ENCODE measurements around the gene EFCAB13. TPM values are rescaled to one million over a fixed set of nuclear protein-coding genes. Genes with fewer than 3 reads are reported as not detected.
A peak's percentile ranks its signal among the peaks of the same experiment; 100 is the strongest.
"Not testable (repeated sequence)": the region's sequence is repeated elsewhere in the genome, so short reads cannot be mapped to it uniquely, and the experiment has no call there.

Gene EFCAB13
- total RNA-seq, 6 experiments from 2014 or later, result 0.68 to 7.2 (median 3.2) TPM

GRCh38 chr17:47373002-47373401 lies 49.2 kb downstream of the EFCAB13 start:
- no peaks in the 10 kb centered on the region for H3K4me1 ChIP-seq
- intact Hi-C loops (cut with DNase I), result no loop called here
- no peak overlapping the region for H3K27ac ChIP-seq
- DNase-seq (no peak), ATAC-seq (no peak)
- TF ChIP-seq CTCF (IDR thresholded peaks at IDR 0.05) (no peak), POLR2A (IDR thresholded peaks at IDR 0.05) (no peak)
- no peaks in the 10 kb centered on the region for H3K9me3 ChIP-seq
- H3K36me3 ChIP-seq, result no peaks in the 10 kb centered on the region
- no peak overlapping the region for H3K4me3 ChIP-seq
- no peaks in the 10 kb centered on the region for H3K27me3 ChIP-seq
- 100% methylated on average over 1 of the region's 1 CpG for WGBS (ENCODE audit: insufficient coverage, low coverage, low lambda C conversion rate, missing lambda C conversion rate)

DNA sequence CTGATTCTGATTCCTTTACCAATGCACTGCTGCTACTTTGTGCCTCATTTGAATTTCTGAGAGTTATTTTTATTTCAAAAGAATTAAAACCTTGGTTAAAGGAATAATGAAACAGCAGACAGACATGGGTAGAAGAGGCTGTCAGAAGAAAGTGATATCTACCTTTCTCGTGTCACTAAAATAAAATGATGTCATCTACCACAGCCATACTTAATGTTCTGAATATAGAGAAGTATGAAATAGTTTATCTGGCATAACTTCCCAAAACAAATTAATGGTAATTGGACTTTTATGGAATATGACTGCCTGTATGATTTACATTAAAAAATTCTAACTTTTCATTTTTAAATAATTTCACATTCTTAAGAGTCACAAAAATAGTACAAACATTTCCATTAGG lies 52.5 kb downstream of the EFCAB13 start:
- Histone ChIP-seq H3K27me3 (no peaks in the 10 kb centered on the region), H3K27ac (no peak overlapping the region), H3K36me3 (no peaks in the 10 kb centered on the region), H3K4me3 (no peak overlapping the region), H3K4me1 (no peaks in the 10 kb centered on the region), H3K9me3 (no peaks in the 10 kb centered on the region)
- TF ChIP-seq CTCF (IDR thresholded peaks at IDR 0.05) (no peak), POLR2A (IDR thresholded peaks at IDR 0.05) (no peak)
- intact Hi-C loops (cut with DNase I), result no loop called here
- DNase-seq (no peak), ATAC-seq (no peak)
- WGBS (ENCODE audit: insufficient coverage, low coverage, low lambda C conversion rate, missing lambda C conversion rate), result 92% methylated on average over 1 of the region's 1 CpG

DNA sequence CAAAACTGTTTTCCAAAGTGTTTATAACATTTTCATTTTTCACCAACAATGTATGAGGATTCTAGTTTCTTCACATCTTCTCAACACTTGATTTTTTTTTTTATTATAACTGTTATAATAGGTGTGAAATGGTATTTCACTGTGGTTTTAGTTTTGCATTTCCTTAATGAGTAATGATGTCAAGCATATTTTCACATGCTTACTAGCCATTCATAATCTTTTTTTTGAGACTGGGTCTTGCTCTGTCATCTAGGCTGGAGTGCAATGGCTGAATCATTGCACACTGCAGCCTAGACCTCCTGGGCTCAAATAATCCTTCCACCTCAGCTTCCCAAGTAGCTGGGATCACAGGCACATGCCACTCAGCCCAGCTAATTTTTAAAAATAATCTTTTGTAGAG lies 65.1 kb downstream of the EFCAB13 start:
- Histone ChIP-seq H3K27me3 (no peaks in the 10 kb centered on the region), H3K36me3 (no peaks in the 10 kb centered on the region), H3K9me3 (no peaks in the 10 kb centered on the region), H3K4me3 (no peak overlapping the region), H3K27ac (no peak overlapping the region), H3K4me1 (no peaks in the 10 kb centered on the region)
- DNase-seq, result no peak
- intact Hi-C loops (cut with DNase I), result no loop called here
- TF ChIP-seq CTCF (IDR thresholded peaks at IDR 0.05) (no peak), POLR2A (IDR thresholded peaks at IDR 0.05) (no peak)
- ATAC-seq, result no peak

DNA sequence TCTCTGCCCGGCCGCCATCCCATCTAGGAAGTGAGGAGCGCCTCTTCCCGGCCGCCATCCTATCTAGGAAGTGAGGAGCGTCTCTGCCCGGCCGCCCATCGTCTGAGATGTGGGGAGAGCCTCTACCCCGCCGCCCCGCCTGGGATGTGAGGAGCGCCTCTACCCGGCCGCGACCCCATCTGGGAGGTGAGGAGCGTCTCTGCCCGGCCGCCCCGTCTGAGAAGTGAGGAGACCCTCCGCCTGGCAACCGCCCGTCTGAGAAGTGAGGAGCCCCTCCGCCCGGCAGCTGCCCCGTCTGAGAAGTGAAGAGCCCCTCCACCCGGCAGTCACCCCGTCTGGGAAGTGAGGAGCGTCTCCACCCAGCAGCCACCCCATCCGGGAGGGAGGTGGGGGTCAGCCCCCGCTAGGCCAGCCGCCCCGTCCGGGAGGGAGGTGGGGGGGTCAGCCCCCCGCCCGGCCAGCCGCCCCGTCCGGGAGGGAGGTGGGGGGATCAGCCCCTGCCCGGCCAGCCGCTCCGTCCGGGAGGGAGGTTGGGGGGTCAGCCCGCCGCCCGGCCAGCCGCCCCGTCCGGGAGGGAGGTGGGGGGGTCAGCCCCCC lies 73.9 kb downstream of the EFCAB13 start:
- intact Hi-C loops (cut with DNase I); H3K9me3 ChIP-seq; H3K27me3 ChIP-seq; H3K27ac ChIP-seq; H3K4me1 ChIP-seq; H3K4me3 ChIP-seq; DNase-seq; H3K36me3 ChIP-seq; ATAC-seq: not testable (repeated sequence)
- no CpG with 5 or more reads among the region's 49 CpGs for WGBS (ENCODE audit: insufficient coverage, low coverage, low lambda C conversion rate, missing lambda C conversion rate)

DNA sequence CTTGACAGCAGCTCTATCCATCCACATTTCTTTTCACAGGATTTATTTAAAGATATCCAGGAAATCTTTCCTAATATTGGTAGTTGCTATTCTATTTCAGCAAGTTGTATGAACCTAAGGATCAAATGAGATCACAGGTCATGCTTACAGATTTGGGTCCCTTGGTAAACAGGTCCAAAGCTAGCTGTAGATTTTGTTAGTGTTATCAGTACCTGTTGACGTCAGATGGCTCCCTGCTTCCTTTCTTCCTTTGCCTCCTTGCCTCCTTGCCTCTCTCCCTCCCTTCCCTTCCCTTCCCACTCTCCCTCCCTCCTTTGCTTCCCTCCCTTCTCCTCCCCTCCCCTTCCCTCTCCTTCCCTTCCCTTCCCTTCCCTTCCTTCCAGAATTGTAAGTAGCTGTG lies 76.6 kb downstream of the EFCAB13 start:
- Histone ChIP-seq H3K27ac (no peak overlapping the region), H3K4me1 (no peaks in the 10 kb centered on the region), H3K27me3 (no peaks in the 10 kb centered on the region), H3K36me3 (no peaks in the 10 kb centered on the region), H3K9me3 (no peaks in the 10 kb centered on the region), H3K4me3 (no peak overlapping the region)
- ATAC-seq (peak in 1 of 4 donors; percentile 37), DNase-seq (no peak)
- TF ChIP-seq CTCF (IDR thresholded peaks at IDR 0.05) (no peak), POLR2A (IDR thresholded peaks at IDR 0.05) (no peak)
- intact Hi-C loops (cut with DNase I), result no loop called here
- 27% methylated on average over 1 of the region's 1 CpG for WGBS (ENCODE audit: insufficient coverage, low coverage, low lambda C conversion rate, missing lambda C conversion rate)

Measured in right lobe of liver (tissue), 6 donors.